ENCODE results near the gene KRT80.

Gene KRT80

DNA sequence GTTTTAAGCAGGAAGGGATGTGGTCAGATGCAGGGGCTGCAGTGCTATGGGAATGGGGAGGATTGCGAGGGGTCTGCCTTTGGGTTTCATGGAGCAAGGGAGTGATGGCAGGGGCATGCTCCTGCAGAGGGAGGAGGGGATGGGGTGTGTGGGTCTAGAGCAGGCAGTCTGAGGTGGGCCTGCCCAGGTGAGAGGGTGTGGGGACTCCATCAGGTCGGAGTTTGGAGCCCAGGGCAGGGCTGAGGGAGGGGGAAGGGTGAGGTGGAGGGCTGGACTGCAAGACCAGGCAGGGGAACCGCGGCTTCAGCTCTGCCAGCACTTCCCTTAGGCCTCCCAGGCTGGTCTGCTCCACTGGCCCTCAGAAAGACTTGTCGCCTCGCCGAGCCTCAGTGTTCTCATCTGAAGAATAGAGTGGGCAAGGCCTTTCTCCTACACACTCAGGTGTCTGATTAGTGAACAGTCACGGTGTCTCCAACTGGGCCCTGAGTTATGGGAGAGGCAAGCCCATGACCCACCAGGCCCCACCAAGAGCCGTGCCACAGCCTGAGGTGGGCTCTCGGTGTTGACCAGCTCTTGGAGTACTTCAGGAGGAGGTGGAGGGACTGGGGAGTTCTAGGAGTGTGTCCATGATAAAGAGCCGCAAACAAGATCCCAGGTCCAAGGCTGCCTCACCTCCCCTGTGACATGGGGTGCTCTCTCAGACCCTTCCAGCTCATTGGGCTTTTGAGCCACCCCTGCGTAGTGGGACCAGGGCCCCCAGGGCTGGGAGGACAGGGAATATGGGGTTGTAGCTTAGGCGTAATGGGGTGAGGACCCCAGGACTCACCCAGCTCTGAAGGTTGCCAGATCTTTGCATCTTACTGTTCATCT is 20.1 kb upstream of the KRT80 start:
- DNase-seq (ENCODE audit: low read depth in 1 of 2, low spot score in 1 of 2) = no peak

GRCh38 chr12:52210925-52211650 is 19.3 kb upstream of the KRT80 start:
- DNase-seq (ENCODE audit: low read depth in 1 of 2, low spot score in 1 of 2) = no peak

DNA sequence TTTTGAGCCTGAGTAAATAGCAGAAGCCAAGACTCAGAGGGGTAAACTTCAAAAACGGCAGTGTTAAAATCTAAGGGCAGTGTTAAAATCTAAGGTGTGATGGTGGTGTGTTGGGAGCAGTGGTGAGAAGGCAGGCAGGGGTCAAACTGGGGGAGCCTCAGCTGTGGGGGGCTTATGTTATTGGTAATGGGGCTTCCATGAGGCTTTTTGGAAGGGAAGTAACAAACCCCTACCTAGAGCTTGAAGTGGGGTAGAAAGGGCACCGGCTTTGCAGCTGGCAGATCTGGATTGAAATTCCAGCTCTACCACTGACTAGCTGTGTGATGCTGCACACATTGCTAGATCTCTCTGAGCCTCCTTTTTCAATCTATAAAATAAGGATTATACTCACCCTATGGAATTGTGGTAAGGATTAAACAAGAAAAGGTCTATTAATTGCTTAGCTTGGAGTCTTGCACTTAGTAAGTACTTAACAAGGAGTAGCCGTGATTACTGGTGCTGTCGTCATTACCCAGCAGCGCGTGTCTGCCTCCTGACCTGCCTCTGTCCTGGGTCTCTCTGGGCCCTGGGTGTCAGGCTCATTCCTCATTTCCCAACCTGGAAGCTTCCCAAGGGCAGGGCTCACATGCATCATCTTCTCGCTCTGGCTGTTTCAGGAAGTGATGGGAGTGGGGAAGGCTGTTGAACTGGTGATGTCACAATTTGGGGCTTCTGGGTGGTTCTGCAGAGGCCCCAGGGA is 18.5 kb upstream of the KRT80 start:
- DNase-seq (ENCODE audit: low read depth in 1 of 2, low spot score in 1 of 2) = no peak

- no peak for DNase-seq (ENCODE audit: low read depth in 1 of 2, low spot score in 1 of 2)
Observed at GRCh38 chr12:52209321-52209720, 17.5 kb upstream of the KRT80 start.

DNA sequence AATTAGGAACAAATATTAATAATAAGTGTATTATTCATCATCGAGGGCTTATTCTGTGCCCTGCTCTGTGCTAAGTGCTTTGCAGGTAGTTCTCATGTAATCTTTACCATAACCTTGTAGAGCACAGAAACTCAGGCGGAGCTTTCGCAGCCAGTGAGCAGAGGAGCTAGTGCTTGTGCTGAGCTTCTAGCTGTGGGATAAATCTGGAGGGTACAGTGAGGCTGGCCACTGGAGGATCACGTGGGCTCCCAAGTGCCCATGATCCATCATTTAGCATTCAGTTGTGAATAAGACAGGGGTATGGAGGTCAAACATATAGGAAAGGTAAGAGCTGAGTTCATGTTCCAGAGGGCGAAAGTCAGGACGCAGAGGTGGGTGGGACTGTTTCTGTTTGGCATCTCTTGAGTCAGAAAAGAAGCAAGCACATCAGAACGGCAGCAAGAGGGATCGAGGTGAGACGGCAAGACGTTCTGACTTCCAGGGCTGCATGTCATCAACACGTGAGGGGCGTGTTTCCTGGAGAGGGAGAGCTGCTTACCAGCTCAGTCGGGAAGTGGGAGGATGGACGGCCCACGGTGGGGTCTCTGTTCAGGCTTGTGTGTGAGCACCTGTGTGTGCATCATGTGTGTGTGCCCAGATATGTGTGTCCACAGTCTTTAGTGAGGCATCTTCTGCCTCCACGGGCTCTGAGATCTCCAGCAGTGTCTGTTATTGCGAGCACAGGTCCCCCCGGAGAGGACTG is 16.8 kb upstream of the KRT80 start:
- DNase-seq (ENCODE audit: low read depth in 1 of 2, low spot score in 1 of 2) = no peak

GRCh38 chr12:52207895-52208294 is 16.1 kb upstream of the KRT80 start:
- no peak for DNase-seq (ENCODE audit: low read depth in 1 of 2, low spot score in 1 of 2)

- no peak for DNase-seq (ENCODE audit: low read depth in 1 of 2, low spot score in 1 of 2)
Observed at GRCh38 chr12:52207106-52207505, 15.3 kb upstream of the KRT80 start.

DNA sequence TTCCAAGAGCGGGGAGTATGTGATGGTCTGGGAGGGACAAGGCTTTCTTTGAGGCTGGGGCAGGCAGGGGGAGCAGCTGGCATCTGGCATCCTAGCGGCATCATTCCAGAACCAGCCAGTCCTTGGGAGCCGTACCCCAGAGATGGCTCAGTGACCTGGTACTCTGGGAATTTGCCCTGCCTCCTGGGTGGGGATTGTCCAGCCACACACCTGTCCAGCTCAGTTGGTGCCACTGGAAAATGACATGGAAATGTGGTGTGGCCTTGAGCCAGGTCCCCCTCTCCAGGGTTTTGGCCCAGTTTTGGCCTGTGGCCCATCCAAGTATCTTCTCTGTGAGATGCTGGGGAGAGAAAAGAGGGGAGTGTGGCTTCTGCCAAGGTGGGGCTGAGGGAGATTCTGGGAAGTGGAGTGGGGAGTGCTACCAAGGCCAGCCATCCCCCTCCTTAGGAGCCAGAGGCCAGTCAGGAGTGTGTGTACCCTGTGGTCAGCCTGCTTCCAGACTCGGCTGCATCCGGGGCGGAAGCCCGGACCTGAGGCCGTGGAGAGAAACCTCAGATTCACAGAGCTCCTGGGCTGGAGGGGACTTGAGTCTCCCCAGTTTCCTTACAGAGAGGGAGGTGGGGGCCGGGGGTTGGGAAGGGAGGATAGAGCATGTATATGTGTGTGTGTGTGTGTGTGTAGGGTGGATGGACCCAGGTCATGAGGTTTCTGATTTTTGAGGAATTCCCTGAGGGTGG is 14.7 kb upstream of the KRT80 start:
- no peak for DNase-seq (ENCODE audit: low read depth in 1 of 2, low spot score in 1 of 2)

- no peak for DNase-seq (ENCODE audit: low read depth in 1 of 2, low spot score in 1 of 2)
Observed at GRCh38 chr12:52205612-52206303, 13.9 kb upstream of the KRT80 start.

- no peak for DNase-seq (ENCODE audit: low read depth in 1 of 2, low spot score in 1 of 2)
Observed at GRCh38 chr12:52204931-52205505, 13.2 kb upstream of the KRT80 start.

GRCh38 chr12:52204095-52204930 is 12.5 kb upstream of the KRT80 start:
- no peak for DNase-seq (ENCODE audit: low read depth in 1 of 2, low spot score in 1 of 2)

GRCh38 chr12:52203079-52203921 is 11.5 kb upstream of the KRT80 start:
- DNase-seq (ENCODE audit: low read depth in 1 of 2, low spot score in 1 of 2) = no peak

- no peak for DNase-seq (ENCODE audit: low read depth in 1 of 2, low spot score in 1 of 2)
Observed at GRCh38 chr12:52202361-52203078, 10.7 kb upstream of the KRT80 start.

DNA sequence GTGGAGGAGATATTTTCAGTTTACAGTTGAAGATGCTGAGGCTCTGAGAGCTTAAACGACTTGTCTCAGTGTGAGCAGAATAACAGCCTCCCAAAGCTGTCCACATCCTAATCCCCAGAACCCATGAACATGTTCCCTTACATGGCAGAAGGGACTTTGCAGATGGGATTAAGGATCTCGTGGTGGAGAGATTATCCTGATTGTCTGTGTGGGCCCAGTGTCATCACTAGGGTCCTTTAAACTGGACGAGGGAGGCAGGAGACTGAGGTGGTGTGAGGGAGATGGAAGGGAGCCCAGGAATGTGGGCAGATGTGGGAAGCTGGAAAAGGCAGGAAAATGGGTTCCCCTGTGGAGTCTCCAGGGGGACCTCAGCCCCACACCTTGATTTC is 9.6 kb upstream of the KRT80 start:
- no peak for DNase-seq (ENCODE audit: low read depth in 1 of 2, low spot score in 1 of 2)

DNA sequence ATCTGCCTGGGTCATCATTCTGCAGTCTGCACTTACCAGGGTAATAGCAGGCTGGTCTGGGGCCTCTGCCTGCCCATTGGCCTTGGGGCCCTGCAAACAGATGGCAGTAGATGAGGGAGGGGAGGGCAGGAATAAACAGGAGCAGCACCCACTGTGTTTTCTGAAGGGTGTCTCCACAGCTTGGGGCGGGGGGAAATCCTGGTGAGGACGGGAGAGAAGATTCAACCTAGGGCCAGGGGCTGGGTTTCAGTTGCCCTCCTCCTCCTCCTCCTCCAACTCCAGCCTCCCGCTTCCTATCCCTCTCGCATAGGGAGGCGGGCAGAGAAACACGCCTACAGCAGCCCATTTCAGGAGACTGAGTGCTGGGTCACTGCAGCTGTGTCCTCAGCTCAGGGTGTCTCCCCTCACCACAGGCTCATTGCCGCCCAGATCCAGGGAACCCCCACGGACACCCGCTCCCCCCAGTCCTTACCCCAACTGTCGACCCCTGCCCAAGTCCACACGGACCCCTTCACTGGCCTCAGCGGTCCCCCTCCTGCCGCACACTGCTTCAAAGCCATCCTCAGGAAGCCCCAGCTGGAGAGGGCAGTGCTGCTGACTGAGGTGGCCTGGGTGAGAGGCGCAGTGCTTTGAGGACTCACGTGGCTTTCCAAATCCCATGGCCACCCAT is 9.1 kb upstream of the KRT80 start:
- no peak for DNase-seq (ENCODE audit: low read depth in 1 of 2, low spot score in 1 of 2)

GRCh38 chr12:52200086-52200780 is 8.4 kb upstream of the KRT80 start:
- no peak for DNase-seq (ENCODE audit: low read depth in 1 of 2, low spot score in 1 of 2)
